Gastroesophageal sphincter (tissue), 4 donors: ENCODE measurements around the gene HMSD. TPM values are rescaled to one million over a fixed set of nuclear protein-coding genes. Genes with fewer than 3 reads are reported as not detected.

Experiments
- ATAC-seq: fragments of 150-250 bp; one replicate; pipeline ENCODE4 v1.9.1; 2016; ENCODE audit warnings: mild to moderate bottlenecking, moderate library complexity
- H3K27ac ChIP-seq, 4 donors: fragments of 200-600 bp; sonication (generic) in 3 of 4; 1 replicate in 3 of 4; 2 replicates in 1 of 4; pipeline ENCODE4 v1.5.1; 2016 to 2019
- H3K27me3 ChIP-seq: fragments of 200-600 bp; sonication (generic); one replicate; pipeline ENCODE4 v1.5.1; 2019
- H3K36me3 ChIP-seq, 2 donors: fragments of 200-600 bp; sonication (generic); one replicate each; pipeline ENCODE4 v1.5.1; 2019; ENCODE audit warnings: control low read depth in 1 of 2
- H3K4me1 ChIP-seq, 3 donors: fragments of 200-600 bp; sonication (generic); 1 replicate in 2 of 3; 2 replicates in 1 of 3; pipeline ENCODE4 v1.5.1; 2016 to 2019; ENCODE audit warnings: control low read depth in 2 of 3
- H3K4me3 ChIP-seq, 2 donors: fragments of 200-600 bp; sonication (generic); one replicate each; pipeline ENCODE4 v1.5.1; 2019; ENCODE audit warnings: mild to moderate bottlenecking in 1 of 2, moderate library complexity in 1 of 2
- H3K9me3 ChIP-seq, 3 donors: fragments of 200-600 bp; sonication (generic); one replicate each; pipeline ENCODE4 v1.5.1; 2017 to 2019; ENCODE audit warnings: control low read depth in 2 of 3
- CTCF ChIP-seq, 4 experiments: fragments of 200-600 bp in 2 of 4; fragments of 450-650 bp in 2 of 4; sonication (generic) in 1 of 4; IDR thresholded peaks; one replicate each; pipeline ENCODE4 v1.5.1; 2017 to 2019; ENCODE audit warnings: antibody characterized with exemption in 4 of 4, mild to moderate bottlenecking in 2 of 4, moderate library complexity in 2 of 4
- EP300 ChIP-seq: sonication (generic); formaldehyde crosslinking; IDR thresholded peaks from one replicate; pipeline ENCODE4 v1.6.1; 2017; ENCODE audit warnings: antibody characterized with exemption, mild to moderate bottlenecking
- POLR2A ChIP-seq, 2 donors: fragments of 450-650 bp; IDR thresholded peaks; one replicate each; pipeline ENCODE4 v1.6.1; 2017; ENCODE audit warnings: antibody characterized with exemption in 2 of 2, mild to moderate bottlenecking in 2 of 2, moderate library complexity in 1 of 2
- POLR2AphosphoS5 ChIP-seq: sonication (generic); formaldehyde crosslinking; IDR thresholded peaks from one replicate; pipeline ENCODE4 v1.6.1; 2017; ENCODE audit warnings: antibody characterized with exemption
- WGBS, 2 donors: methylation state at CpG; one replicate each; pipeline ENCODE4 v1.1.5; 2018; ENCODE audit warnings: low coverage in 1 of 2; 5-methylcytosine and 5-hydroxymethylcytosine counted together
- total RNA-seq, 4 donors: library from RNA; depleted of rRNA; stranded (reverse); fragments of >200 nt; gene quantifications; one replicate each; pipeline ENCODE4 v1.1.0, GENCODE V29; 2016

The HMSD gene
- total RNA-seq, 4 donors from 2014 or later: not detected

- H3K4me1 ChIP-seq: peaks cover 0 to 10% (median 0%) of the 10 kb centered on the region in 3 donors
- no peak overlapping the region for H3K4me3 ChIP-seq
- H3K9me3 ChIP-seq: no peaks in the 10 kb centered on the region
- H3K27ac ChIP-seq: no peak overlapping the region
- H3K27me3 ChIP-seq: peaks cover 35% of the 10 kb centered on the region
- 65 to 90% methylated on average over 3 to 4 of the region's 4 CpGs for WGBS, 2 donors
- H3K36me3 ChIP-seq: no peaks in the 10 kb centered on the region
- ATAC-seq: no peak
- TF ChIP-seq POLR2A (IDR thresholded peaks at IDR 0.05) (no peak), EP300 (no peak), CTCF (IDR thresholded peaks at IDR 0.05) (no peak), POLR2AphosphoS5 (no peak)
Observed at GRCh38 chr18:63951302-63951705, 2.2 kb downstream of the HMSD start.

- WGBS, 2 donors: 37 to 47% methylated on average over 3 of the region's 5 CpGs
- TF ChIP-seq EP300 (no peak), POLR2A (IDR thresholded peaks at IDR 0.05) (no peak), CTCF (IDR thresholded peaks at IDR 0.05) (no peak), POLR2AphosphoS5 (no peak)
- H3K4me1 ChIP-seq: peaks cover 0 to 8% (median 0%) of the 10 kb centered on the region in 3 donors
- no peak overlapping the region for H3K4me3 ChIP-seq
- H3K27ac ChIP-seq: no peak overlapping the region
- ATAC-seq: no peak
- H3K27me3 ChIP-seq: peaks cover 27% of the 10 kb centered on the region
- H3K36me3 ChIP-seq: no peaks in the 10 kb centered on the region
- no peaks in the 10 kb centered on the region for H3K9me3 ChIP-seq
Observed at GRCh38 chr18:63953811-63954210, 4.7 kb downstream of the HMSD start.

- no peaks in the 10 kb centered on the region for H3K9me3 ChIP-seq
- no peaks in the 10 kb centered on the region for H3K36me3 ChIP-seq
- H3K27ac ChIP-seq: no peak overlapping the region
- H3K4me1 ChIP-seq: no peaks in the 10 kb centered on the region
- ATAC-seq: no peak
- no peak overlapping the region for H3K4me3 ChIP-seq
- 52 to 71% methylated on average over 3 to 4 of the region's 4 CpGs for WGBS, 2 donors
- peaks cover 34% of the 10 kb centered on the region for H3K27me3 ChIP-seq
- TF ChIP-seq CTCF (IDR thresholded peaks at IDR 0.05) (no peak), POLR2A (IDR thresholded peaks at IDR 0.05) (no peak)
Observed at GRCh38 chr18:63956755-63957154, 7.7 kb downstream of the HMSD start.

- H3K27ac ChIP-seq: no peak overlapping the region
- 78% methylated on average over 1 of the region's 1 CpG; no CpG with 5 or more reads in 1 of the 2 donors for WGBS, 2 donors
- no peak for ATAC-seq
- H3K9me3 ChIP-seq: no peaks in the 10 kb centered on the region
- no peak overlapping the region for H3K4me3 ChIP-seq
- H3K4me1 ChIP-seq: no peaks in the 10 kb centered on the region
- H3K27me3 ChIP-seq: peaks cover 40% of the 10 kb centered on the region
- no peaks in the 10 kb centered on the region for H3K36me3 ChIP-seq
- TF ChIP-seq CTCF (IDR thresholded peaks at IDR 0.05) (no peak), POLR2A (IDR thresholded peaks at IDR 0.05) (no peak), POLR2AphosphoS5 (no peak), EP300 (no peak)
Observed at GRCh38 chr18:63960891-63961290, 11.8 kb downstream of the HMSD start.

GRCh38 chr18:63961435-63961980 lies 12.4 kb downstream of the HMSD start:
- Histone ChIP-seq H3K36me3 (no peaks in the 10 kb centered on the region), H3K27me3 (peaks cover 34% of the 10 kb centered on the region), H3K27ac (no peak overlapping the region), H3K9me3 (no peaks in the 10 kb centered on the region), H3K4me3 (no peak overlapping the region), H3K4me1 (no peaks in the 10 kb centered on the region)
- WGBS, 2 donors: 36 to 61% methylated on average over 2 to 5 of the region's 5 CpGs
- TF ChIP-seq POLR2AphosphoS5: no peak
- no peak for TF ChIP-seq CTCF (IDR thresholded peaks at IDR 0.05)
- no peak for TF ChIP-seq EP300
- TF ChIP-seq POLR2A (IDR thresholded peaks at IDR 0.05): no peak
- ATAC-seq: no peak
